Measurements from ENCODE around the gene TGM1.

- no peak for TF ChIP-seq SP1 (IDR thresholded peaks at IDR 0.05)
- TF ChIP-seq FOXK2 (IDR thresholded peaks at IDR 0.05): no peak
- peak; percentile 69; the same call in 1 of the 2 replicates for TF ChIP-seq ELF4 (IDR thresholded peaks at IDR 0.05)
- peak; percentile 75 for TF ChIP-seq SUZ12 (IDR thresholded peaks at IDR 0.05)
- no peak for TF ChIP-seq NFRKB (IDR thresholded peaks at IDR 0.05)
- TF ChIP-seq FOXA1 (IDR thresholded peaks at IDR 0.05): no peak
- TF ChIP-seq ZNF384 (IDR thresholded peaks at IDR 0.05): no peak
These were observed 30.8 kb downstream of the TGM1 start, which contains the start of gene NEDD8 for GRCh38 chr14:24232121-24232644.

Data from HEK293T (cell line).